H1 (cell line): ENCODE results near the gene NME1. TPM values are rescaled to one million over a fixed set of nuclear protein-coding genes. Genes with fewer than 3 reads are reported as not detected.

ENCODE experiments used
- HDAC2 ChIP-seq, 2 experiments: fragments of 300-600 bp in 1 of 2; sonication (generic) in 1 of 2; IDR thresholded peaks; 2 replicates each; pipeline ENCODE4 v1.6.1; 2011 to 2012; ENCODE audit warnings: low read depth in 2 of 2, low read length in 2 of 2, mild to moderate bottlenecking in 2 of 2, moderate library complexity in 2 of 2, borderline replicate concordance in 1 of 2, inconsistent platforms in 1 of 2
- HDAC6 ChIP-seq: IDR thresholded peaks from one replicate; pipeline ENCODE4 v1.7.1; 2012; ENCODE audit warnings: low read depth, mild to moderate bottlenecking, inconsistent platforms, low read length, moderate library complexity
- KDM1A ChIP-seq: fragments of 200-600, 300-600 bp; sonication (generic); IDR thresholded peaks from 2 replicates; pipeline ENCODE4 v1.7.1; 2016; ENCODE audit warnings: mild to moderate bottlenecking, low read length, borderline replicate concordance
- PHF8 ChIP-seq: fragments of 200-600 bp; sonication (generic); conservative IDR thresholded peaks from 2 replicates; pipeline ENCODE4 v1.7.1; 2012; ENCODE audit warnings: low read depth, mild to moderate bottlenecking, inconsistent platforms, low read length, moderate library complexity
- RBBP5 ChIP-seq: IDR thresholded peaks from 2 replicates; pipeline ENCODE4 v1.7.1; 2012; ENCODE audit warnings: low read depth, mild to moderate bottlenecking, inconsistent platforms, low read length, moderate library complexity, borderline replicate concordance
- RFX5 ChIP-seq: IDR thresholded peaks from 2 replicates; pipeline ENCODE4 v1.6.1; 2011; ENCODE audit warnings: low read depth, low read length, improper control_type of control experiment, borderline replicate concordance
- TBP ChIP-seq: IDR thresholded peaks from 2 replicates; pipeline ENCODE4 v1.6.1; 2011; ENCODE audit warnings: low read depth, low read length, improper control_type of control experiment
- polyA plus RNA-seq, 7 experiments: library from polyadenylated mRNA; depleted of rRNA in 3 of 7; stranded (reverse) in 5 of 7; unstranded in 2 of 7; fragments of >200 nt in 5 of 7; fragments of 200-250 nt in 2 of 7; gene quantifications; 1 replicate in 5 of 7; 2 replicates in 1 of 7; 4 replicates in 1 of 7; pipeline versions ENCODE4 v1.2.1 to v1.2.3, GENCODE V29; 2011 to 2013; ENCODE audit warnings: missing spikeins in 2 of 7, mixed read lengths in 2 of 7
- total RNA-seq: library from RNA; stranded (reverse); fragmentation: NEBNext Ultra II Directional; extraction: Animal tissue kit (Norgen Biotek cat#: 25700); gene quantifications from 2 replicates; pipeline ENCODE4 v1.2.1, GENCODE V29; 2021
- TF ChIP-seq, protein P1 (sequence below): fragments of 300-600 bp; sonication (generic); IDR thresholded peaks from 2 replicates; pipeline ENCODE4 v1.7.1; 2012; ENCODE audit warnings: low read length, moderate library complexity, mild to moderate bottlenecking, inconsistent platforms; ENCODE audit not compliant: insufficient replicate concordance
- TF ChIP-seq, protein P2 (sequence below): IDR thresholded peaks from 2 replicates; pipeline ENCODE4 v1.6.1; 2012; ENCODE audit warnings: inconsistent platforms

The NME1 gene
- total and polyA plus RNA-seq, 2 of the 8 experiments (the other 6 are each of a cell fraction or from before 2014, with no cell fraction given), result 307 to 380 TPM

DNA sequence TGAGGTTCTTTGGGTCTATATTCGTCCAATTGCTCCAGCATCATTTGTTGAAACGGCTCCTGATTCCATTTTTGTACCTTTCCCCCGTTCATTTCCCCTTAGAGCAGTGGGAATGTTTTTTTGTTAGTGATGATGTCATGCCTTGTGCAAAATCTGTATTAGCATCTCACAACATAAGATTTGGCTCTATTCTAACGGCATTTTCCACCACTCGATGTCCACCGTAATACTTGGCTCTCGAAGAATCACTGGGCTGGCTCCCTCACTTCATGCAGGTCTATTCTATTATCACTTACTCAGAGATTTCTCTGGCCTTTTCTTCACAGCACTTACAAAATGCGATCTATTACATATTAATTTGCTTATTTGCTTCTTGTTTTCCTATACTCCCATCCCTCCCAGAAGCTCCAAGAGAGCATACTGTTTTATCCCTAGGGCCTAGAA lies 571 bp upstream of the NME1 start (continued):
- TF ChIP-seq, protein P1, sequence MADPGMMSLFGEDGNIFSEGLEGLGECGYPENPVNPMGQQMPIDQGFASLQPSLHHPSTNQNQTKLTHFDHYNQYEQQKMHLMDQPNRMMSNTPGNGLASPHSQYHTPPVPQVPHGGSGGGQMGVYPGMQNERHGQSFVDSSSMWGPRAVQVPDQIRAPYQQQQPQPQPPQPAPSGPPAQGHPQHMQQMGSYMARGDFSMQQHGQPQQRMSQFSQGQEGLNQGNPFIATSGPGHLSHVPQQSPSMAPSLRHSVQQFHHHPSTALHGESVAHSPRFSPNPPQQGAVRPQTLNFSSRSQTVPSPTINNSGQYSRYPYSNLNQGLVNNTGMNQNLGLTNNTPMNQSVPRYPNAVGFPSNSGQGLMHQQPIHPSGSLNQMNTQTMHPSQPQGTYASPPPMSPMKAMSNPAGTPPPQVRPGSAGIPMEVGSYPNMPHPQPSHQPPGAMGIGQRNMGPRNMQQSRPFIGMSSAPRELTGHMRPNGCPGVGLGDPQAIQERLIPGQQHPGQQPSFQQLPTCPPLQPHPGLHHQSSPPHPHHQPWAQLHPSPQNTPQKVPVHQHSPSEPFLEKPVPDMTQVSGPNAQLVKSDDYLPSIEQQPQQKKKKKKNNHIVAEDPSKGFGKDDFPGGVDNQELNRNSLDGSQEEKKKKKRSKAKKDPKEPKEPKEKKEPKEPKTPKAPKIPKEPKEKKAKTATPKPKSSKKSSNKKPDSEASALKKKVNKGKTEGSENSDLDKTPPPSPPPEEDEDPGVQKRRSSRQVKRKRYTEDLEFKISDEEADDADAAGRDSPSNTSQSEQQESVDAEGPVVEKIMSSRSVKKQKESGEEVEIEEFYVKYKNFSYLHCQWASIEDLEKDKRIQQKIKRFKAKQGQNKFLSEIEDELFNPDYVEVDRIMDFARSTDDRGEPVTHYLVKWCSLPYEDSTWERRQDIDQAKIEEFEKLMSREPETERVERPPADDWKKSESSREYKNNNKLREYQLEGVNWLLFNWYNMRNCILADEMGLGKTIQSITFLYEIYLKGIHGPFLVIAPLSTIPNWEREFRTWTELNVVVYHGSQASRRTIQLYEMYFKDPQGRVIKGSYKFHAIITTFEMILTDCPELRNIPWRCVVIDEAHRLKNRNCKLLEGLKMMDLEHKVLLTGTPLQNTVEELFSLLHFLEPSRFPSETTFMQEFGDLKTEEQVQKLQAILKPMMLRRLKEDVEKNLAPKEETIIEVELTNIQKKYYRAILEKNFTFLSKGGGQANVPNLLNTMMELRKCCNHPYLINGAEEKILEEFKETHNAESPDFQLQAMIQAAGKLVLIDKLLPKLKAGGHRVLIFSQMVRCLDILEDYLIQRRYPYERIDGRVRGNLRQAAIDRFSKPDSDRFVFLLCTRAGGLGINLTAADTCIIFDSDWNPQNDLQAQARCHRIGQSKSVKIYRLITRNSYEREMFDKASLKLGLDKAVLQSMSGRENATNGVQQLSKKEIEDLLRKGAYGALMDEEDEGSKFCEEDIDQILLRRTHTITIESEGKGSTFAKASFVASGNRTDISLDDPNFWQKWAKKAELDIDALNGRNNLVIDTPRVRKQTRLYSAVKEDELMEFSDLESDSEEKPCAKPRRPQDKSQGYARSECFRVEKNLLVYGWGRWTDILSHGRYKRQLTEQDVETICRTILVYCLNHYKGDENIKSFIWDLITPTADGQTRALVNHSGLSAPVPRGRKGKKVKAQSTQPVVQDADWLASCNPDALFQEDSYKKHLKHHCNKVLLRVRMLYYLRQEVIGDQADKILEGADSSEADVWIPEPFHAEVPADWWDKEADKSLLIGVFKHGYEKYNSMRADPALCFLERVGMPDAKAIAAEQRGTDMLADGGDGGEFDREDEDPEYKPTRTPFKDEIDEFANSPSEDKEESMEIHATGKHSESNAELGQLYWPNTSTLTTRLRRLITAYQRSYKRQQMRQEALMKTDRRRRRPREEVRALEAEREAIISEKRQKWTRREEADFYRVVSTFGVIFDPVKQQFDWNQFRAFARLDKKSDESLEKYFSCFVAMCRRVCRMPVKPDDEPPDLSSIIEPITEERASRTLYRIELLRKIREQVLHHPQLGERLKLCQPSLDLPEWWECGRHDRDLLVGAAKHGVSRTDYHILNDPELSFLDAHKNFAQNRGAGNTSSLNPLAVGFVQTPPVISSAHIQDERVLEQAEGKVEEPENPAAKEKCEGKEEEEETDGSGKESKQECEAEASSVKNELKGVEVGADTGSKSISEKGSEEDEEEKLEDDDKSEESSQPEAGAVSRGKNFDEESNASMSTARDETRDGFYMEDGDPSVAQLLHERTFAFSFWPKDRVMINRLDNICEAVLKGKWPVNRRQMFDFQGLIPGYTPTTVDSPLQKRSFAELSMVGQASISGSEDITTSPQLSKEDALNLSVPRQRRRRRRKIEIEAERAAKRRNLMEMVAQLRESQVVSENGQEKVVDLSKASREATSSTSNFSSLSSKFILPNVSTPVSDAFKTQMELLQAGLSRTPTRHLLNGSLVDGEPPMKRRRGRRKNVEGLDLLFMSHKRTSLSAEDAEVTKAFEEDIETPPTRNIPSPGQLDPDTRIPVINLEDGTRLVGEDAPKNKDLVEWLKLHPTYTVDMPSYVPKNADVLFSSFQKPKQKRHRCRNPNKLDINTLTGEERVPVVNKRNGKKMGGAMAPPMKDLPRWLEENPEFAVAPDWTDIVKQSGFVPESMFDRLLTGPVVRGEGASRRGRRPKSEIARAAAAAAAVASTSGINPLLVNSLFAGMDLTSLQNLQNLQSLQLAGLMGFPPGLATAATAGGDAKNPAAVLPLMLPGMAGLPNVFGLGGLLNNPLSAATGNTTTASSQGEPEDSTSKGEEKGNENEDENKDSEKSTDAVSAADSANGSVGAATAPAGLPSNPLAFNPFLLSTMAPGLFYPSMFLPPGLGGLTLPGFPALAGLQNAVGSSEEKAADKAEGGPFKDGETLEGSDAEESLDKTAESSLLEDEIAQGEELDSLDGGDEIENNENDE, result no peak
- TF ChIP-seq RFX5, result no peak
- TF ChIP-seq, protein P2, sequence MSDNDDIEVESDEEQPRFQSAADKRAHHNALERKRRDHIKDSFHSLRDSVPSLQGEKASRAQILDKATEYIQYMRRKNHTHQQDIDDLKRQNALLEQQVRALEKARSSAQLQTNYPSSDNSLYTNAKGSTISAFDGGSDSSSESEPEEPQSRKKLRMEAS, result no peak
- TF ChIP-seq TBP, result no peak
- TF ChIP-seq HDAC2 (IDR thresholded peaks at IDR 0.05; ENCODE audit: borderline replicate concordance in 1 of 2, low read depth in 2 of 2, low read length in 2 of 2), result no peak
- TF ChIP-seq PHF8, result no peak
- TF ChIP-seq RBBP5, result no peak
- no peak for TF ChIP-seq HDAC6
- TF ChIP-seq KDM1A, result no peak
